Mesothelial cell of epicardium (in vitro differentiated cells): ENCODE results near the gene FSTL5. TPM values are rescaled to one million over a fixed set of nuclear protein-coding genes. Genes with fewer than 3 reads are reported as not detected.

Experiments
- DNase-seq, 2 experiments: peaks; one replicate each; pipeline ENCODE4 v3.0.0; 2021; ENCODE audit warnings: low spot score in 2 of 2; ENCODE audit not compliant: unreplicated experiment in 2 of 2
- H3K27ac Mint-ChIP-seq: 2 replicates; pipeline ENCODE4 v1.8.0; 2021; ENCODE audit warnings: mixed read lengths
- H3K27me3 Mint-ChIP-seq: 2 replicates; pipeline ENCODE4 v1.8.0; 2021; ENCODE audit warnings: low read depth, mixed read lengths
- H3K36me3 Mint-ChIP-seq: 2 replicates; pipeline ENCODE4 v1.8.0; 2021; ENCODE audit warnings: mixed read lengths
- H3K4me1 Mint-ChIP-seq: 2 replicates; pipeline ENCODE4 v1.8.0; 2021; ENCODE audit warnings: mixed read lengths
- H3K4me3 Mint-ChIP-seq: 2 replicates; pipeline ENCODE4 v1.8.0; 2021; ENCODE audit warnings: mild to moderate bottlenecking, moderate library complexity, mixed read lengths
- H3K9me3 Mint-ChIP-seq: 2 replicates; pipeline ENCODE4 v1.8.0; 2021; ENCODE audit warnings: mixed read lengths
- CTCF ChIP-seq: fragments of 200-600 bp; sonication (generic); IDR thresholded peaks from one replicate; pipeline ENCODE4 v1.5.0; 2021; ENCODE audit warnings: antibody characterized with exemption; ENCODE audit not compliant: unreplicated experiment
- total RNA-seq: library from RNA; stranded (reverse); gene quantifications from 3 replicates; pipeline ENCODE4 v1.2.1, GENCODE V29; 2021

FSTL5 gene
- total RNA-seq, 1 donor from 2014 or later = 0.04 TPM

GRCh38 chr4:161650812-161651211 is 513.0 kb downstream of the FSTL5 start:
- Mint-ChIP-seq H3K9me3 (peaks cover 17% of the 10 kb centered on the region), H3K4me1 (no peaks in the 10 kb centered on the region), H3K36me3 (no peaks in the 10 kb centered on the region), H3K27me3 (no peaks in the 10 kb centered on the region), H3K4me3 (no peak overlapping the region), H3K27ac (no peak overlapping the region)
- TF ChIP-seq CTCF = no peak
- no peak for DNase-seq

- H3K27ac Mint-ChIP-seq = no peak overlapping the region
- H3K4me1 Mint-ChIP-seq = no peaks in the 10 kb centered on the region
- H3K36me3 Mint-ChIP-seq = no peaks in the 10 kb centered on the region
- no peak overlapping the region for H3K4me3 Mint-ChIP-seq
- no peaks in the 10 kb centered on the region for H3K27me3 Mint-ChIP-seq
- DNase-seq = no peak
- H3K9me3 Mint-ChIP-seq = peaks cover 17% of the 10 kb centered on the region
- no peak for TF ChIP-seq CTCF
These were observed 516.0 kb downstream of the FSTL5 start for GRCh38 chr4:161647757-161648156.

- H3K4me3 Mint-ChIP-seq = no peak overlapping the region
- TF ChIP-seq CTCF = peak; percentile 42
- peaks cover 1% of the 10 kb centered on the region for H3K36me3 Mint-ChIP-seq
- H3K27me3 Mint-ChIP-seq = no peaks in the 10 kb centered on the region
- no peak overlapping the region for H3K27ac Mint-ChIP-seq
- H3K9me3 Mint-ChIP-seq = peaks cover 20% of the 10 kb centered on the region
- DNase-seq = no peak
- H3K4me1 Mint-ChIP-seq = peaks cover 6% of the 10 kb centered on the region
These were observed 521.1 kb downstream of the FSTL5 start for GRCh38 chr4:161642708-161643107.

- H3K4me3 Mint-ChIP-seq = no peak overlapping the region
These were observed 533.9 kb downstream of the FSTL5 start for GRCh38 chr4:161629694-161630441.

GRCh38 chr4:161604516-161605300 is 559.1 kb downstream of the FSTL5 start:
- Mint-ChIP-seq H3K27ac (no peak overlapping the region), H3K4me1 (no peaks in the 10 kb centered on the region), H3K4me3 (no peak overlapping the region), H3K9me3 (peaks cover 3% of the 10 kb centered on the region), H3K27me3 (no peaks in the 10 kb centered on the region), H3K36me3 (no peaks in the 10 kb centered on the region)
- TF ChIP-seq CTCF = no peak
- DNase-seq = no peak

More at GRCh38 chr4:161629694-161630441, 533.9 kb downstream of the FSTL5 start:
- peaks cover 7% of the 10 kb centered on the region for H3K4me1 Mint-ChIP-seq
- H3K36me3 Mint-ChIP-seq = no peaks in the 10 kb centered on the region
- no peaks in the 10 kb centered on the region for H3K27me3 Mint-ChIP-seq
- no peak overlapping the region for H3K27ac Mint-ChIP-seq
- no peak for TF ChIP-seq CTCF
- no peaks in the 10 kb centered on the region for H3K9me3 Mint-ChIP-seq
- no peak for DNase-seq
